NB4 (cell line): ENCODE results near the gene TFR2.

Experiments used
- CTCF ChIP-seq: IDR thresholded peaks from one replicate; pipeline ENCODE4 v1.5.1; 2012; ENCODE audit warnings: low read depth, low read length
- POLR2A ChIP-seq: IDR thresholded peaks from 2 replicates; pipeline ENCODE4 v1.6.1; 2011; ENCODE audit warnings: mild to moderate bottlenecking; ENCODE audit not compliant: insufficient read length; ENCODE audit errors: extremely low read depth

- TF ChIP-seq CTCF, result no peak
- TF ChIP-seq POLR2A, result no peak
Measured at GRCh38 chr7:100673942-100674410, 32.6 kb upstream of the TFR2 start.
